ENCODE results near the gene EGFLAM. TPM values are rescaled to one million over a fixed set of nuclear protein-coding genes. Genes with fewer than 3 reads are reported as not detected.

EGFLAM gene
- total and polyA plus RNA-seq, 9 of the 15 experiments (the other 6 are each of a cell fraction or from before 2014, with no cell fraction given) = 0.09 to 2.5 (median 1.0) TPM

GRCh38 chr5:38465702-38466423 lies 207.5 kb downstream of the EGFLAM start:
- in situ Hi-C loops (cut with MboI) = no loop called here
- H3K36me3 ChIP-seq (ENCODE audit: control insufficient read depth, insufficient read depth, low read length) = no peaks in the 10 kb centered on the region
- intact Hi-C loops (cut with micrococcal nuclease) = no loop called here
- no peak overlapping the region for H3K27ac ChIP-seq (ENCODE audit: extremely low read depth, low read depth, low read length)
- no peak overlapping the region for H3K9ac ChIP-seq (ENCODE audit: insufficient read depth in 1 of 2, low read depth in 2 of 2, low read length in 2 of 2)
- BruUV-seq (replicated peaks) = no TSS peak
- H3K9me3 ChIP-seq (replicated peaks; ENCODE audit: control insufficient read depth, insufficient read depth, low read depth, low read length) = no peaks in the 10 kb centered on the region
- no peak overlapping the region for H3K4me2 ChIP-seq (ENCODE audit: insufficient read depth, low read length)
- CTCF ChIA-PET (ENCODE audit: low intra/inter-chr PET ratio) = no interaction called here
- H3K4me3 ChIP-seq = no peak overlapping the region
- H3K9me1 ChIP-seq (ENCODE audit: control insufficient read depth, insufficient read depth, low read length) = no peaks in the 10 kb centered on the region
- FAIRE-seq = no peak
- no peak for DNase-seq (ENCODE audit: extremely low read depth in 1 of 4, low spot score in 3 of 4)
- no peak for ATAC-seq
- no peaks in the 10 kb centered on the region for H3K79me2 ChIP-seq (ENCODE audit: control insufficient read depth, insufficient read depth, low read length)
- no peaks in the 10 kb centered on the region for H4K20me1 ChIP-seq (replicated peaks; ENCODE audit: control insufficient read depth, insufficient read depth, low read length)
- TF ChIP-seq BCOR (IDR thresholded peaks at IDR 0.05) = no peak
- no peak for TF ChIP-seq NR1H2 (CRISPR knock-in tag; IDR thresholded peaks at IDR 0.05)
- TF ChIP-seq DMBX1 (CRISPR knock-in tag; IDR thresholded peaks at IDR 0.05; ENCODE audit: borderline replicate concordance) = no peak
- no peak for TF ChIP-seq USF1 (CRISPR knock-in tag; IDR thresholded peaks at IDR 0.05)
- no peak for TF ChIP-seq SRF (CRISPR knock-in tag; IDR thresholded peaks at IDR 0.05)
- TF ChIP-seq KAT2B (IDR thresholded peaks at IDR 0.05; ENCODE audit: low read depth, low read length) = no peak
- TF ChIP-seq BRD9 (IDR thresholded peaks at IDR 0.05; ENCODE audit: low read depth, partially characterized antibody) = no peak
- no peak for TF ChIP-seq TSC22D4 (tag; IDR thresholded peaks at IDR 0.05)
- no peak for TF ChIP-seq ETV5 (CRISPR knock-in tag; IDR thresholded peaks at IDR 0.05; ENCODE audit: low read depth)
- no peak for TF ChIP-seq HNRNPK (IDR thresholded peaks at IDR 0.05; ENCODE audit: low read depth, low read length, poor library complexity, severe bottlenecking)
- TF ChIP-seq TAL1 (IDR thresholded peaks at IDR 0.05) = no peak
- TF ChIP-seq ZNF311 (CRISPR knock-in tag; IDR thresholded peaks at IDR 0.05) = no peak
- TF ChIP-seq, protein P1, sequence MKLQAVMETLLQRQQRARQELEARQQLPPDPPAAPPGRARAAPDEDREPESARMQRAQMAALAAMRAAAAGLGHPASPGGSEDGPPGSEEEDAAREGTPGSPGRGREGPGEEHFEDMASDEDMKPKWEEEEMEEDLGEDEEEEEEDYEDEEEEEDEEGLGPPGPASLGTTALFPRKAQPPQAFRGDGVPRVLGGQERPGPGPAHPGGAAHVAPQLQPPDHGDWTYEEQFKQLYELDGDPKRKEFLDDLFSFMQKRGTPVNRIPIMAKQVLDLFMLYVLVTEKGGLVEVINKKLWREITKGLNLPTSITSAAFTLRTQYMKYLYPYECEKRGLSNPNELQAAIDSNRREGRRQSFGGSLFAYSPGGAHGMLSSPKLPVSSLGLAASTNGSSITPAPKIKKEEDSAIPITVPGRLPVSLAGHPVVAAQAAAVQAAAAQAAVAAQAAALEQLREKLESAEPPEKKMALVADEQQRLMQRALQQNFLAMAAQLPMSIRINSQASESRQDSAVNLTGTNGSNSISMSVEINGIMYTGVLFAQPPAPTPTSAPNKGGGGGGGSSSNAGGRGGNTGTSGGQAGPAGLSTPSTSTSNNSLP (IDR thresholded peaks at IDR 0.05; ENCODE audit: borderline replicate concordance, low read depth, low read length) = no peak
- WGBS (ENCODE audit: insufficient coverage, low coverage, missing lambda C conversion rate) = 23% methylated on average over 9 of the region's 9 CpGs
- H2AFZ ChIP-seq (ENCODE audit: low read depth, low read length) = no peak overlapping the region
- peaks cover 8 to 53% of the 10 kb centered on the region in 2 experiments for H3K27me3 ChIP-seq (ENCODE audit: control insufficient read depth in 2 of 2, insufficient read depth in 2 of 2, low read length in 2 of 2)
- POLR2A ChIA-PET = interaction anchor here (1.0 kb wide), 1 partner anchor 10 kb away, joined by 3 read pairs; no protein-coding TSS in a partner anchor
- H3K4me1 ChIP-seq (replicated peaks in 1 of 2; ENCODE audit: control insufficient read depth in 2 of 2, insufficient read depth in 2 of 2, low read length in 2 of 2) = peaks cover 0 to 8% of the 10 kb centered on the region in 2 experiments; a peak in 2 of 5 replicates

All from K562 (cell line).